Ramos (cell line): Measurements from ENCODE around the gene CENPP.

ENCODE experiments used
- in situ Hi-C: fragments of 300-500 bp; cut with MboI; formaldehyde crosslinking; loops from one replicate; pipeline ENCODE4 v1.14.3; 2022; ENCODE audit warnings: low sequenced_read_pairs; ENCODE audit not compliant: unreplicated experiment

CENPP gene

DNA sequence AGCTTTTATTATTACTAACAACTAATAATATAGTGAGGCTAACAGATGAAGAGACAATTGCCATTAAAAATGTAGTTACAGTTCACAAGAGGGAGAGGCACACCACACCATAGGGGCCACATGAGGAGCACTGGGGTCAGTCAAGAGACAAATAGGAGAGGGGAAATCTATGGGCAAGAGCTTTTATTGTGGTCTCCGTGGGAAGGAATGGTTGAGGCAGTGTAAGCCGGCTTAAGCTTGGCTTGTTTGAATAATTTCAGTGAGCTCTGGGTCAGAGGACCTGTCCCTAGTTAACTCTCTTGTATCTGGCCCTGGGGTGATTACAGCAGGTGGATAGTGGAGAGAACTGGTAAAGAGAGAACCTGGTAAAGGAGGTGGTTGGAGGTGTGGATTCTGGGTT lies 43.3 kb downstream of the CENPP start:
- in situ Hi-C loops: no loop called here

DNA sequence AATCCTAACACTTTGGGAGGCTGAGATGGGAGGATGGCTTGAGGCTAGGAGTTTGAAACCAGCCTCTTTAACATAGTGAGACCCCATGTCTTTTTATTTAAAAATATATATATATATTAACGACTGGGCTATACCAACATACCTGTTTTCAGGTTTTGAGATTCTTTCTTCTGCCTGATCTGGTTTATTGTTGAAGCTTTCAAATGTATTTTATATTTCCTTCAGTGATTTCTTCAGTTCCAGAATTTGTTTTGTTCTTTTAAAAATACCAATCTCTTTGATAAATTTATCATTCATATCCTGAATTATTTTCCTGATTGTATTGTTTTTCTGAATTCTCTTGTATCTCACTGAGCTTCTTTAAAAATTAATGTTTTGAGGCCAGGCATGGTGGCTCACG lies 47.4 kb downstream of the CENPP start:
- in situ Hi-C loops: no loop called here

- in situ Hi-C loops: no loop called here
Measured at GRCh38 chr9:92377876-92378275, 52.1 kb downstream of the CENPP start.

GRCh38 chr9:92378865-92379560 lies 53.3 kb downstream of the CENPP start:
- in situ Hi-C loops: no loop called here

DNA sequence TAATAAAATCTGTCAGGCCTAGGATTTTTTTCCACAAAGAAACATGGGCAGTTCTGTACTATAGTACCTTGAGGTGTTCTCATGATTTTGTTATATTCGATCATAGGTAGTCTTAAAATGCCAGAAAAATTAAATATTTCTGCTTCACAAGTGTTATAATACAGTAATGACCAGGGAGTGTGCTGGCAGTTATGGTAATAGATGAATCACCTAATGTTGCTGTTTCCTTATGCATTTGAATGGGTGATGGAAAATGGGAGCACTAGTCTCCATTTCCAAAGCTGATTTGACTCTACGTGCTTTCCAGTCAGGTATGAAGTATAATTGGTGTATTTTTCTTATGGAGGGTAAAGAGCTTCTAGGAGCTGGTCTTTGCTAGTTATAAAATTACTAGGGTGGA lies 54.9 kb downstream of the CENPP start:
- in situ Hi-C loops: no loop called here

DNA sequence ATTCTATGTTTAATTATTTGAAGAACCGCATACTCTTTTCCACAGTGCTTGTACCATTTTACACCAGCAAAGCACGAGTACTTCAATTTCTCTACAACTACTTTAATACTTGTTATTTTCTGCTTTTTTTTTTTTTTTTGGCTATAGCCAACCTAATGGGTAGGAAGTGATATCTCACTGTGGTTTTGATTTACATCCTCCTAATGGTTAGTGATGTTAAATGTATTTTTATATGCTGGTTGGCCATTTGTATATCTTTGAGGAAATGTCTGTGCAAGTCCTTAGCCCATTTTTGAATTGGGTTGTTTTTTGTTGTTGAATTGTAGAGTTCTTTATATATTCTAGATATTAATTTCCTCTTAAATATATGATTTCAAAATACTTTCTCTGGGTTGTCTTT lies 56.0 kb downstream of the CENPP start:
- in situ Hi-C loops: no loop called here

GRCh38 chr9:92384375-92384774 lies 58.6 kb downstream of the CENPP start:
- in situ Hi-C loops: no loop called here

GRCh38 chr9:92385001-92385400 lies 59.2 kb downstream of the CENPP start:
- in situ Hi-C loops: no loop called here

- in situ Hi-C loops: no loop called here
Measured at GRCh38 chr9:92385477-92385876, 59.7 kb downstream of the CENPP start.

DNA sequence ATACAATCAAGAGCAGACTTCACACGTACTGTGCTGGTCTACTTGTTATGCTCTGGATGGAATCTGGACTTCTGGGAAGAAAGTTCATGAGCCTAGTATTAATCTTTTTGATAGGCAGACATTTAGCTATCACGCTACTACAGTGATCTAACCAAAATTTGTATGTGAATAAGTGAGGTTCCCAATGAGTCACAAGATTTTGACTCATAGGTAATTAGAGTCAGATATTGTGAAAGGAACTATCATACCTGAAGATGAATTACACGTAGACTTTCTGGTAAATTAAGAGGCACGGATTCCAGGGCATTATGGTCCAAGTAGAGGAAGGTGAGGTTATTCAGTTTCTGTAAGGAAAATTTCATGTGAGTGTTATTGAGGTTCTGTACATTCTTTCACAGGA lies 60.2 kb downstream of the CENPP start:
- in situ Hi-C loops: no loop called here

- in situ Hi-C loops: no loop called here
Measured at GRCh38 chr9:92392690-92393089, 66.9 kb downstream of the CENPP start.

DNA sequence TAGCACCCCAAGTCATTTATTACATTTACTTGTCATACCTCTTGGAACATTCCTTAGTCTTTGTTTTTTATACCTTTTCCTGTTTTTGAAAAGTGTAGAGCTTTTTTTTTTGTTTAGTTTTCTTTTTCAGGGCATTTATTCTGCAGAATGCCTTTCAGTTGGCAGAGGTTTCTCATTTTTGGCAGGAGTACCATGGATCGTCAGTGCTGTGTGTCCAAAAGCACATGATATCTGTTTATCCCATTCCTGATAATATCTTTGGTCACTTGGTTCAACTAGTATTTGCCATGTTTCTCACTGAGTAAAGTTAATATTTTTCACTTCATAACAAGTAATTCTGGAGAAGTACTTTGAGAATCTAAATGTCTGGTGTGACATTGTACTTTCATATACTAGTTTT lies 67.9 kb downstream of the CENPP start:
- in situ Hi-C loops: no loop called here

- in situ Hi-C loops: no loop called here
Measured at GRCh38 chr9:92395617-92396016, 69.9 kb downstream of the CENPP start.

- in situ Hi-C loops: no loop called here
Measured at GRCh38 chr9:92397853-92398252, 72.1 kb downstream of the CENPP start.

DNA sequence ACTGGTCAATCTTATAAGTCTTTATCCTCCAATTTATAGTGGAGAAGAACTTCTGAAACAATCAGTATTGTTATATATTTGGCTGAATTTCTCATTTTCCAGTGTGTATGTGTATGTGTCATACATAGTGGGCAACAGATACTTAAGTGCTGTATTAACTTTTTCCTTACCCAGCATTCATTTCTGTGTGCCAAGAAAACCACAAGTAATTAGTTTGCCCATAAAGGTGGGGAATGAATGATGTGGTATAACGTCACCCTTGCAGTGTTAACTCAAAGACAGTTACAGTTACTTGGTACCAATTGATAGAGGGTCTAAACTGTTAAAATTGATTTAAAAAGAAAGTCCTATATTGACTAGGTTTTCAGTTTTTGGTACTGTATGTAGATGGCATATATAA lies 76.6 kb downstream of the CENPP start:
- in situ Hi-C loops: no loop called here

DNA sequence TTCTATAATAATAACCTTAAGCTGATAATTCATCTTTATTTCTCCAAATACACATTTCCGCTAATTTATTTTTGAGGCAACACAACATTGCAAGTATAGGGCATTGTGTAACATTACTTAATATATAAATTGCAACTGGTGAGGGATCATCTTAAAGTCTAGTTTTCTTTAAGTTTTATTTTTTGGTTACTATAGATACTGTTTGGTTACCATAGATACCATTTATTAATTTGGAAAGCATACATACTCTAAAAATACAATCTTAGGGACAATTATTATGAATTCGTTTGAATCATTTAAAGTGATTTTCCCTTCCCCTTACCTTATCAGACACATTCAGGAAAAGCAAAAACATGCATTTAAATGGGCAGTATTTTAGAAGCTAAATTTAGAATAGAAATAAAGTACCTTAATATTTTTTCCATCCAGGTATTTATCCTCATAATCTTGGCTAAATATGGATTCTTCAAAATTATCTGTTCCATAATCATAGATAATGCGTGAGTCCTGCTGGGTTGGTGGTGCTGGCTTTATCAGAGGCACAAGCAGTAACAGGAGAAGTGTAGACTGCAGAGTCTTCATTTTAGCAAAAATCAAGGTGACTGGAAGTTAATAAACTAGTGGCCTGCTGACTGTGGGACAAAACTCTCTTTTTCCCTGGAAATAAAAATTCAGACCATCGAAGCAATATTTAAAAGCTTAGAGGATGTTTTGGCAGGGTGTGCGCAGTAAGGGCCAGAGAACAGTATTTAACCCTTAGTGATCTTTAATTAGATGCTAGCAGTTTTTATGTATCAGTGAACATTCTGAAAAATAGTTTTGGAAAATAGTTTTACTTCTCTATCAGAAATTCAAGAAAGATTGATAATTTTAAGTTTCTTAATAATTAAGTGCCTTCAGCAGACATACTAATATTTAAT lies 77.3 kb downstream of the CENPP start:
- in situ Hi-C loops: no loop called here

GRCh38 chr9:92404042-92404836 lies 78.5 kb downstream of the CENPP start, which contains the start of gene OGN:
Gene OGN, minus strand, starts transcription at chr9:92404578. Its CDS starts 1,171 bp downstream, at chr9:92403407.
- in situ Hi-C loops: no loop called here

DNA sequence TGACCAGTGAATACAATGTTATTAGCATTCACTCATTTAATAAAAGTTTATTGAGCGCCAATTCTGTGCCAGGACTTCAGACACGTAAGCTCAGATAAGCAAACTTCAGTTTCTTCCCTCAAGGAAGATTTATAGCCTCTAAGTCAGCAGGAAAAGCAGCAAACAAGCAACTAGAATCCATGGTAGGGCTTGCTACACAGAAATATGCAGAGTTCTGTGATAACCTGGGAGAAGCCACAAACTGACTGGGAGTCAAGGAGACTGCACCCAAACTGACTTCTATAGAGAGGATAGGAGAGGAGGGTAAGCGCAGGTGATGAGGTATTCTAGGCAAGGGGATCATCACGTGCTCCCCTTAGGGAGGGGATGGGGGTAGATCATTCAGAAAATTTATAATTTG lies 80.1 kb downstream of the CENPP start:
- in situ Hi-C loops: no loop called here

- in situ Hi-C loops: no loop called here
Measured at GRCh38 chr9:92406477-92406876, 80.7 kb downstream of the CENPP start.

DNA sequence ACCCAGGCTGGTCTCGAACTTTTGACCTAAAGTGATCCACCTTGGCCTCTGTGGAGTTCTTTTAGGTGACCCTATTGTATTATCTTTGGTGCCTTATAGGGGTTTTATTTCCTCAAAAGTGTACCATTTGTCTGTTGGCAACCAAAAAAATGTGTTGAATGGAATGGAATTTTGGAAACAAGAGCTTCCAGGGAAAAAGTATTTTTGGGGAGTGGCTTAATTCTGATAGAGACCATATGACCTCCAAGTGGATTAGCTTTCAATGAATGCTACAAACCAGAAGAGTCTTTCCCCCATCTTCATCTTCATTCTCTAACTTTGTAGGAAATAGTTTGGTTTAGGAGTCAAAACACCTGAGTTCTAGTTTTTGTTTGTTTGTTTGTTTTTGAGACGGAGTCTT lies 82.1 kb downstream of the CENPP start:
- in situ Hi-C loops: no loop called here
